ENCODE measurements around the gene STOM.
"Not testable (repeated sequence)": the region's sequence is repeated elsewhere in the genome, so short reads cannot be mapped to it uniquely, and the experiment has no call there.

The STOM gene

GRCh38 chr9:121399883-121400607 is 30.0 kb upstream of the STOM start:
- H3K4me2 ChIP-seq (ENCODE audit: low read length) = peak overlapping the region; percentile 40
- no peak overlapping the region for H3K4me3 ChIP-seq (ENCODE audit: low read length)
- H3K9me3 ChIP-seq (ENCODE audit: insufficient read depth, low read length) = no peaks in the 10 kb centered on the region
- no peak overlapping the region for H3K27ac ChIP-seq (ENCODE audit: low read length)
- H4K20me1 ChIP-seq (ENCODE audit: insufficient read depth, low read length) = no peaks in the 10 kb centered on the region
- H3K9ac ChIP-seq (ENCODE audit: low read length) = no peak overlapping the region
- no peak overlapping the region for H2AFZ ChIP-seq (ENCODE audit: low read depth, low read length)
- no peaks in the 10 kb centered on the region for H3K36me3 ChIP-seq (replicated peaks; ENCODE audit: low read depth, low read length)
- H3K4me1 ChIP-seq (ENCODE audit: low read length) = no peaks in the 10 kb centered on the region
- TF ChIP-seq CTCF (IDR thresholded peaks at IDR 0.05; ENCODE audit: low read depth, low read length) (peak; percentile 83), EZH2phosphoT487 (IDR thresholded peaks at IDR 0.05; ENCODE audit: low read depth) (no peak)
- H3K79me2 ChIP-seq (ENCODE audit: low read length) = no peaks in the 10 kb centered on the region
- H3K27me3 ChIP-seq (ENCODE audit: low read depth, low read length) = 0 out of 2 replicates have a peak, but pooled peaks cover 2% of the 10 kb centered on the region

- Histone ChIP-seq H3K9ac (ENCODE audit: low read length) (no peak overlapping the region), H3K36me3 (replicated peaks; ENCODE audit: low read depth, low read length) (no peaks in the 10 kb centered on the region), H3K79me2 (ENCODE audit: low read length) (no peaks in the 10 kb centered on the region), H3K27ac (ENCODE audit: low read length) (no peak overlapping the region), H2AFZ (ENCODE audit: low read depth, low read length) (no peak overlapping the region), H3K9me3 (ENCODE audit: insufficient read depth, low read length) (no peaks in the 10 kb centered on the region), H3K4me3 (ENCODE audit: low read length) (no peak overlapping the region), H3K4me1 (ENCODE audit: low read length) (no peaks in the 10 kb centered on the region), H3K4me2 (ENCODE audit: low read length) (no peak overlapping the region), H3K27me3 (ENCODE audit: low read depth, low read length) (peaks cover 5% of the 10 kb centered on the region; the same call in 1 of the 2 replicates), H4K20me1 (ENCODE audit: insufficient read depth, low read length) (no peaks in the 10 kb centered on the region)
- TF ChIP-seq CTCF (IDR thresholded peaks at IDR 0.05; ENCODE audit: low read depth, low read length) = no peak
- TF ChIP-seq EZH2phosphoT487 (IDR thresholded peaks at IDR 0.05; ENCODE audit: low read depth) = no peak
Observed at GRCh38 chr9:121399126-121399882, 29.3 kb upstream of the STOM start.

GRCh38 chr9:121398374-121398773 is 28.3 kb upstream of the STOM start:
- Histone ChIP-seq H3K4me1 (ENCODE audit: low read length) (no peaks in the 10 kb centered on the region), H3K79me2 (ENCODE audit: low read length) (no peaks in the 10 kb centered on the region), H2AFZ (ENCODE audit: low read depth, low read length) (no peak overlapping the region), H3K4me3 (ENCODE audit: low read length) (no peak overlapping the region), H3K27ac (ENCODE audit: low read length) (no peak overlapping the region), H3K36me3 (replicated peaks; ENCODE audit: low read depth, low read length) (no peaks in the 10 kb centered on the region), H3K27me3 (ENCODE audit: low read depth, low read length) (peaks cover 6% of the 10 kb centered on the region), H3K4me2 (ENCODE audit: low read length) (no peak overlapping the region), H3K9ac (ENCODE audit: low read length) (no peak overlapping the region), H3K9me3 (ENCODE audit: insufficient read depth, low read length) (no peaks in the 10 kb centered on the region), H4K20me1 (ENCODE audit: insufficient read depth, low read length) (no peaks in the 10 kb centered on the region)
- TF ChIP-seq EZH2phosphoT487 (IDR thresholded peaks at IDR 0.05; ENCODE audit: low read depth) (no peak), CTCF (IDR thresholded peaks at IDR 0.05; ENCODE audit: low read depth, low read length) (no peak)

GRCh38 chr9:121397277-121397676 is 27.2 kb upstream of the STOM start:
- not testable (repeated sequence) for H4K20me1 ChIP-seq (ENCODE audit: insufficient read depth, low read length); H3K9me3 ChIP-seq (ENCODE audit: insufficient read depth, low read length); H3K27ac ChIP-seq (ENCODE audit: low read length); H3K79me2 ChIP-seq (ENCODE audit: low read length); H3K4me2 ChIP-seq (ENCODE audit: low read length); H3K36me3 ChIP-seq (replicated peaks; ENCODE audit: low read depth, low read length); H3K9ac ChIP-seq (ENCODE audit: low read length); H2AFZ ChIP-seq (ENCODE audit: low read depth, low read length); H3K4me3 ChIP-seq (ENCODE audit: low read length); H3K4me1 ChIP-seq (ENCODE audit: low read length)
- H3K27me3 ChIP-seq (ENCODE audit: low read depth, low read length) = peaks cover 17% of the 10 kb centered on the region

All from OCI-LY3 (cell line).